Natural killer cell (primary cell): ENCODE results near the gene OLFM2. TPM values are rescaled to one million over a fixed set of nuclear protein-coding genes. Genes with fewer than 3 reads are reported as not detected.
A peak's percentile ranks its signal among the peaks of the same experiment; 100 is the strongest.
"Not testable (repeated sequence)": the region's sequence is repeated elsewhere in the genome, so short reads cannot be mapped to it uniquely, and the experiment has no call there.

ENCODE experiments used
- ATAC-seq, 3 donors: fragments of 150-1000 bp in 2 of 3; fragments of 200-7000 bp in 1 of 3; cut with Tn5 transposase; 1 replicate in 1 of 3; 2 replicates in 2 of 3; pipeline ENCODE4 v1.10.0; 2021; ENCODE audit warnings: mild to moderate bottlenecking in 2 of 3, moderate library complexity in 2 of 3
- DNase-seq, 2 donors: peaks; one replicate each; pipeline versions ENCODE4 v3.0.0 to v3.0.0-alpha.2; 2013 to 2021; ENCODE audit warnings: mixed read lengths in 1 of 2
- H3K27ac ChIP-seq: one replicate; pipeline ENCODE4 v1.5.1; 2013; ENCODE audit warnings: mild to moderate bottlenecking, low read length
- H3K27me3 ChIP-seq: one replicate; pipeline ENCODE4 v1.6.1; 2013; ENCODE audit warnings: low read length; ENCODE audit not compliant: control insufficient read depth, insufficient read depth
- H3K36me3 ChIP-seq: one replicate; pipeline ENCODE4 v1.6.1; 2013; ENCODE audit warnings: low read length; ENCODE audit not compliant: control insufficient read depth, insufficient read depth
- H3K4me1 ChIP-seq: one replicate; pipeline ENCODE4 v1.6.1; 2013; ENCODE audit warnings: low read length; ENCODE audit not compliant: control insufficient read depth, insufficient read depth
- H3K4me3 ChIP-seq: one replicate; pipeline ENCODE4 v1.5.1; 2013; ENCODE audit warnings: low read length
- H3K9me3 ChIP-seq: one replicate; pipeline ENCODE4 v1.6.1; 2013; ENCODE audit warnings: low read length; ENCODE audit not compliant: control insufficient read depth, insufficient read depth
- H3K27ac Mint-ChIP-seq, 2 donors: one replicate each; pipeline ENCODE4 v1.8.0; 2022; ENCODE audit warnings: mild to moderate bottlenecking in 2 of 2, mixed read lengths in 2 of 2, moderate library complexity in 1 of 2
- H3K27me3 Mint-ChIP-seq, 2 donors: one replicate each; pipeline ENCODE4 v1.8.0; 2022; ENCODE audit warnings: low read depth in 2 of 2, mixed read lengths in 2 of 2
- H3K36me3 Mint-ChIP-seq: one replicate; pipeline ENCODE4 v1.8.0; 2022; ENCODE audit warnings: mixed read lengths
- H3K4me1 Mint-ChIP-seq, 2 donors: one replicate each; pipeline ENCODE4 v1.8.0; 2022; ENCODE audit warnings: mixed read lengths in 2 of 2
- H3K4me3 Mint-ChIP-seq: one replicate; pipeline ENCODE4 v1.8.0; 2022; ENCODE audit warnings: mild to moderate bottlenecking, moderate library complexity, mixed read lengths
- H3K9me3 Mint-ChIP-seq, 2 donors: one replicate each; pipeline ENCODE4 v1.8.0; 2022; ENCODE audit warnings: mixed read lengths in 2 of 2
- CTCF ChIP-seq: fragments of 200-600 bp; IDR thresholded peaks from one replicate; pipeline ENCODE4 v1.8.0; 2022; ENCODE audit warnings: antibody characterized with exemption
- WGBS: methylation state at CpG from one replicate; pipeline ENCODE4 v1.1.7; 2013; ENCODE audit warnings: missing lambda C conversion rate; ENCODE audit not compliant: insufficient coverage; 5-methylcytosine and 5-hydroxymethylcytosine counted together
- intact Hi-C: fragments of 100-400 bp; cut with micrococcal nuclease; formaldehyde crosslinking; loops from one replicate; pipeline ENCODE4 v1.14.2; 2022
- total RNA-seq, 4 donors: library from RNA; stranded (reverse); fragments of 120-200 nt in 1 of 4; gene quantifications; one replicate each; pipeline versions ENCODE4 v1.2.3 to v1.2.4, GENCODE V29; 2013 to 2022

Gene OLFM2
- total RNA-seq, 3 donors from 2014 or later (not counting 1 experiment from before 2014, with no cell fraction given): 1.5 to 3.3 (median 2.0) TPM

GRCh38 chr19:9849791-9850190 is 86.5 kb downstream of the OLFM2 start:
- peaks cover 34% of the 10 kb centered on the region for H3K36me3 ChIP-seq

GRCh38 chr19:9848762-9849161 is 87.6 kb downstream of the OLFM2 start:
- no peaks in the 10 kb centered on the region for H3K27me3 Mint-ChIP-seq
- peaks cover 10% of the 10 kb centered on the region for H3K4me1 ChIP-seq
- H3K4me3 Mint-ChIP-seq: no peak overlapping the region
- 94% methylated on average over 23 of the region's 23 CpGs for WGBS
- DNase-seq (no peak), ATAC-seq (no peak)
- H3K4me3 ChIP-seq: no peak overlapping the region
- peaks cover 1% of the 10 kb centered on the region for H3K9me3 ChIP-seq
- peaks cover 5% of the 10 kb centered on the region for H3K36me3 Mint-ChIP-seq
- H3K9me3 Mint-ChIP-seq: no peaks in the 10 kb centered on the region
- H3K27ac Mint-ChIP-seq: peak overlapping the region in 1 of 2 donors; percentile 47
- intact Hi-C loops: no loop called here
- H3K4me1 Mint-ChIP-seq: peaks cover 18 to 29% of the 10 kb centered on the region in 2 donors
- peaks cover 45% of the 10 kb centered on the region for H3K36me3 ChIP-seq
- H3K27me3 ChIP-seq: no peaks in the 10 kb centered on the region
- H3K27ac ChIP-seq: no peak overlapping the region
- TF ChIP-seq CTCF: no peak

More at GRCh38 chr19:9849791-9850190, 86.5 kb downstream of the OLFM2 start:
- whole genome bisulfite sequencing: 85% methylated on average over 7 of the region's 7 CpGs
- no peaks in the 10 kb centered on the region for H3K27me3 ChIP-seq
- no peaks in the 10 kb centered on the region for H3K9me3 ChIP-seq
- no peaks in the 10 kb centered on the region for H3K9me3 Mint-ChIP-seq
- no peak overlapping the region for H3K27ac ChIP-seq
- no peak overlapping the region for H3K4me3 ChIP-seq
- intact Hi-C loops: no loop called here
- no peak overlapping the region for H3K27ac Mint-ChIP-seq
- peaks cover 15 to 35% of the 10 kb centered on the region in 2 donors for H3K4me1 Mint-ChIP-seq
- H3K27me3 Mint-ChIP-seq: no peaks in the 10 kb centered on the region
- DNase-seq: no peak
- no peak overlapping the region for H3K4me3 Mint-ChIP-seq
- TF ChIP-seq CTCF: no peak
- no peak for ATAC-seq
- peaks cover 5% of the 10 kb centered on the region for H3K36me3 Mint-ChIP-seq
- peaks cover 10% of the 10 kb centered on the region for H3K4me1 ChIP-seq

GRCh38 chr19:9848060-9848459 is 88.3 kb downstream of the OLFM2 start:
- Histone ChIP-seq H3K27ac (no peak overlapping the region), H3K9me3 (peaks cover 5% of the 10 kb centered on the region), H3K27me3 (no peaks in the 10 kb centered on the region), H3K36me3 (peaks cover 50% of the 10 kb centered on the region), H3K4me3 (no peak overlapping the region), H3K4me1 (peaks cover 10% of the 10 kb centered on the region)
- ATAC-seq (peak in 2 of 3 donors; percentile 64 to 68), DNase-seq (peak; percentile 22 to 71)
- 94% methylated on average over 4 of the region's 4 CpGs for WGBS
- peak; percentile 30 for TF ChIP-seq CTCF
- Mint-ChIP-seq H3K27ac (peak overlapping the region in 1 of 2 donors; percentile 61), H3K36me3 (peaks cover 5% of the 10 kb centered on the region), H3K4me3 (no peak overlapping the region), H3K9me3 (no peaks in the 10 kb centered on the region), H3K4me1 (peaks cover 18 to 30% of the 10 kb centered on the region in 2 donors), H3K27me3 (no peaks in the 10 kb centered on the region)
- intact Hi-C loops: no loop called here

- H3K9me3 ChIP-seq: peaks cover 5% of the 10 kb centered on the region
- WGBS: 87% methylated on average over 13 of the region's 13 CpGs
- H3K36me3 Mint-ChIP-seq: peaks cover 5% of the 10 kb centered on the region
- no peak for ATAC-seq
- H3K4me1 ChIP-seq: peaks cover 10% of the 10 kb centered on the region
- intact Hi-C loops: no loop called here
- no peak for TF ChIP-seq CTCF
- H3K4me1 Mint-ChIP-seq: peaks cover 18 to 27% of the 10 kb centered on the region in 2 donors
- H3K36me3 ChIP-seq: peaks cover 59% of the 10 kb centered on the region
- no peaks in the 10 kb centered on the region for H3K9me3 Mint-ChIP-seq
- no peaks in the 10 kb centered on the region for H3K27me3 Mint-ChIP-seq
- no peak overlapping the region for H3K4me3 ChIP-seq
- H3K27ac ChIP-seq: no peak overlapping the region
- H3K27ac Mint-ChIP-seq: peak overlapping the region in 1 of 2 donors; percentile 61
- no peak overlapping the region for H3K4me3 Mint-ChIP-seq
- DNase-seq: peak in 1 of 2 donors; percentile 50
- H3K27me3 ChIP-seq: no peaks in the 10 kb centered on the region
These were observed 89.1 kb downstream of the OLFM2 start for GRCh38 chr19:9847087-9847671.

- not testable (repeated sequence) for H3K27ac Mint-ChIP-seq, ATAC-seq
- 91% methylated on average over 12 of the region's 12 CpGs for WGBS
These were observed 92.6 kb downstream of the OLFM2 start for GRCh38 chr19:9843626-9844273.

More at GRCh38 chr19:9843626-9844273, 92.6 kb downstream of the OLFM2 start:
- H3K9me3 Mint-ChIP-seq, H3K27ac ChIP-seq, H3K27me3 ChIP-seq, H3K9me3 ChIP-seq, H3K36me3 Mint-ChIP-seq, H3K27me3 Mint-ChIP-seq, H3K4me3 Mint-ChIP-seq, intact Hi-C loops, DNase-seq, H3K4me3 ChIP-seq, H3K4me1 ChIP-seq: not testable (repeated sequence)
- H3K4me1 Mint-ChIP-seq: peaks cover 29% of the 10 kb centered on the region in 2 donors
- H3K36me3 ChIP-seq: peaks cover 89% of the 10 kb centered on the region
